Right lobe of liver (tissue), 6 donors: Measurements from ENCODE around the gene SHF. TPM values are rescaled to one million over a fixed set of nuclear protein-coding genes. Genes with fewer than 3 reads are reported as not detected.
"Not testable (repeated sequence)": the region's sequence is repeated elsewhere in the genome, so short reads cannot be mapped to it uniquely, and the experiment has no call there.

Source experiments
- ATAC-seq, 4 donors: fragments of 200-7000 bp; cut with Tn5 transposase; one replicate each; pipeline ENCODE4 v1.9.1; 2020; ENCODE audit warnings: mild to moderate bottlenecking in 4 of 4, moderate library complexity in 4 of 4
- DNase-seq, 3 donors: peaks; one replicate each; pipeline ENCODE4 v3.0.0-alpha.2; 2020
- H3K27ac ChIP-seq, 3 donors: fragments of 200-600 bp; one replicate each; pipeline ENCODE4 v1.8.0; 2022
- H3K27me3 ChIP-seq, 2 donors: fragments of 200-600 bp; one replicate each; pipeline ENCODE4 v1.8.0; 2022
- H3K36me3 ChIP-seq, 4 donors: fragments of 200-600 bp; sonication (generic) in 1 of 4; one replicate each; pipeline versions ENCODE4 v1.5.1 to v1.8.0; 2017 to 2022; ENCODE audit warnings: control low read depth in 1 of 4
- H3K4me1 ChIP-seq, 4 donors: fragments of 200-600 bp; sonication (generic) in 1 of 4; one replicate each; pipeline versions ENCODE4 v1.5.1 to v1.8.0; 2017 to 2022; ENCODE audit warnings: control low read depth in 1 of 4
- H3K4me3 ChIP-seq, 3 donors: fragments of 200-600 bp; one replicate each; pipeline ENCODE4 v1.8.0; 2022
- H3K9me3 ChIP-seq, 4 donors: fragments of 200-600 bp; sonication (generic) in 1 of 4; one replicate each; pipeline versions ENCODE4 v1.5.1 to v1.8.0; 2017 to 2022; ENCODE audit warnings: control low read depth in 1 of 4
- POLR2A ChIP-seq: fragments of 450-650 bp; IDR thresholded peaks from one replicate; pipeline ENCODE4 v1.6.1; 2017; ENCODE audit warnings: antibody characterized with exemption, mild to moderate bottlenecking
- WGBS: methylation state at CpG from one replicate; pipeline ENCODE4 v1.1.6; 2018; ENCODE audit warnings: low coverage, low lambda C conversion rate; ENCODE audit not compliant: insufficient coverage; ENCODE audit errors: missing lambda C conversion rate; 5-methylcytosine and 5-hydroxymethylcytosine counted together
- intact Hi-C, 2 donors: fragments of 100-400 bp; cut with DNase I; formaldehyde crosslinking; loops; one replicate each; pipeline versions ENCODE4 v1.11.2 to v1.14.1; 2022
- long read RNA-seq: library from polyadenylated mRNA; unstranded; transcript quantifications from one replicate; pipeline ENCODE4 v2.0.0, GENCODE V29; 2019
- total RNA-seq, 6 experiments: library from RNA; depleted of rRNA in 2 of 6; stranded (reverse); fragments of >200 nt in 2 of 6; fragmentation: NEBNext Ultra II Directional in 3 of 6; extraction: Animal tissue kit (Norgen Biotek cat#: 25700) in 3 of 6; gene quantifications; one replicate each; pipeline versions ENCODE4 v1.1.0 to v1.2.4, GENCODE V29; 2016 to 2023
- TF ChIP-seq, protein P1 (sequence below), 4 donors: fragments of 200-600 bp in 3 of 4; fragments of 450-650 bp in 1 of 4; IDR thresholded peaks; one replicate each; pipeline versions ENCODE4 v1.5.1 to v1.8.0; 2016 to 2022; ENCODE audit warnings: antibody characterized with exemption in 4 of 4, mild to moderate bottlenecking in 2 of 4
- donor health status: DM: no; HTN: yes; CAD: no.
- donor health status: DM: no; HTN: no; CAD: no.
- donor health status: DM: no; HTN: no; CAD: no.
- donor health status: DM: no; HTN: yes; CAD: no.
- donor health status: DM: no; HTN: yes; CAD: no.

Gene SHF, protein sequence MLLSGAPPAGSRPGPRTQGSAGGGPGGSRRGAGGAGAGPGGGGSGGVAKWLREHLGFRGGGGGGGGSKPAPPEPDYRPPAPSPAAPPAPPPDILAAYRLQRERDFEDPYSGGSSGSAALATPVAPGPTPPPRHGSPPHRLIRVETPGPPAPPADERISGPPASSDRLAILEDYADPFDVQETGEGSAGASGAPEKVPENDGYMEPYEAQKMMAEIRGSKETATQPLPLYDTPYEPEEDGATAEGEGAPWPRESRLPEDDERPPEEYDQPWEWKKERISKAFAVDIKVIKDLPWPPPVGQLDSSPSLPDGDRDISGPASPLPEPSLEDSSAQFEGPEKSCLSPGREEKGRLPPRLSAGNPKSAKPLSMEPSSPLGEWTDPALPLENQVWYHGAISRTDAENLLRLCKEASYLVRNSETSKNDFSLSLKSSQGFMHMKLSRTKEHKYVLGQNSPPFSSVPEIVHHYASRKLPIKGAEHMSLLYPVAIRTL
- total RNA-seq, result 10 to 100 TPM; 12.7 to 23.5 (median 15.1) TPM
- long read RNA-seq, partial matches to known transcripts, result 1 of 4 reads
- long read RNA-seq, other reads (novel, unspliced or antisense), result 3 of 4 reads

DNA sequence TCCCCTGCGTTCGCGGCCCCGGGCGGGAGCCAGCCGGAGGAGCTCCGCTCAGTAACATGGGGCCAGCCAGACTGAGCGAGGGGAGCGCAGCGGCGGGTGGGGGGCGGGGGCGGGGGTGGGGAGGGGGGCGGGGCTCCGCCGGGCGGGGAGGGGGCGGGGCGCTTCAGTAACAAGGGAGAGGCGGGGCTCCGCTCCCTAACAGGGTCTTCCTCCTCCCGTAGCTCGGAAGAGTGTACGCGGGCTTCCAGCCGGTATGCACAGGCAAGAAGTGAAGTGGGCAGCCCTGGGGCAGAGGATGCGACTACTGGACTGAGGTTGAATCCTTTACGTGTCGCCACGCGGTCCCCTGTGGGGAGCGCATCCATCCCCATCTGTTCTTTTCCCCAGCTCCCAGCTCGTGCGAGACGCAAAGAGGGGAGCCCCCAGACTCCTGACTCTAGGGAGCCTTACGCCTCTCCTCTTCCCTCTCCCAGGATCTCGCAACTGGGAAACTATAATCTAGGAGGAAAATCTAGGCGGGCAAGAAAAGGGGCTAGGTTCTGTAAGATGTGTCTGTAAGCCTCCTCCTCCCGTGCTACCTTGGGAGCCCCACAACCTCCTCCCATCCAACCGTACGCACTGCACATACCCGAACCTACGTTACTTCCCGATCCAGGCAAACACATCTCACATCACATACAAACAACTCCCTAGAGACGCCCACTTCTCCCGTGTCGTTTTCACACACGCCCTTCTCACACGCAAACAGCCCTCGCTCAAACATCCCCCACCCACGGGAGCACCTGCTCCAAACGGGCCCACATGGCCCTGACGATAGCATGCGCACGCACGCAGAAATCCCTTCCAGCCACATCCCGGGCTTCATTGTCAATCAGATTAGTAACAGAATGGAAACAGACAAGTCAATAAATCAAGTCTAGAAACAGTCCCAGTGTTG is at the start of gene SHF:
Gene SHF, minus strand, starts transcription at position 73 of the 937 bp plus-strand sequence. Its CDS starts 15 bp downstream, at position 58.
- H3K4me1 ChIP-seq, result peaks cover 0 to 33% (median 0%) of the 10 kb centered on the region in 4 donors
- intact Hi-C loops, result no loop called here

DNA sequence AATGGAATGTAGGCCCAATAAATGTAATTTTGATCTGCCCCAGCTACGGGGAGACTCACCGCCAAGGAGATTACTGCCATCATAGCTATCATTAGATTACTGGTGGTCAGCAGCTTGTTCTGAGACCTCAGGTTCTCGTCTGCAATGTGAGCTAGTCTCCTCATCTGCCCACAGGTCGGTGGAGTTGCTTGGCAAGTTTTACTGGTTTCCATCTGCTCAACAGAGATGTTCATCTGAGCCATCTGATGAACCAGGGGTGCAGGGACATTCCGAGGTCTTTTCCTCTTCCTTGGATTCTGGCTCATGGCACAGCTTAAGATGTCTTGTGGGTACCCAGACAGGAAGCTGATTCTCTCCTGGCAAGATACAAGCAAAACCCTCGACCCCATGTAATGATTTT is 49.0 kb upstream of the SHF start:
- H3K27ac ChIP-seq, intact Hi-C loops, H3K27me3 ChIP-seq, H3K9me3 ChIP-seq, H3K36me3 ChIP-seq, H3K4me3 ChIP-seq, ATAC-seq, H3K4me1 ChIP-seq, DNase-seq: not testable (repeated sequence)
- 42% methylated on average over 3 of the region's 6 CpGs for WGBS

More for the DNA sequence above, at the start of gene SHF:
- no peaks in the 10 kb centered on the region for H3K36me3 ChIP-seq
- H3K4me3 ChIP-seq, result peak within 1 kb of the TSS; percentile 51 to 69 (median 65)
- ATAC-seq (peak; percentile 72 to 78 (median 72)), DNase-seq (peak in 2 of 3 donors; percentile 65 to 69)
- TF ChIP-seq, protein P1, sequence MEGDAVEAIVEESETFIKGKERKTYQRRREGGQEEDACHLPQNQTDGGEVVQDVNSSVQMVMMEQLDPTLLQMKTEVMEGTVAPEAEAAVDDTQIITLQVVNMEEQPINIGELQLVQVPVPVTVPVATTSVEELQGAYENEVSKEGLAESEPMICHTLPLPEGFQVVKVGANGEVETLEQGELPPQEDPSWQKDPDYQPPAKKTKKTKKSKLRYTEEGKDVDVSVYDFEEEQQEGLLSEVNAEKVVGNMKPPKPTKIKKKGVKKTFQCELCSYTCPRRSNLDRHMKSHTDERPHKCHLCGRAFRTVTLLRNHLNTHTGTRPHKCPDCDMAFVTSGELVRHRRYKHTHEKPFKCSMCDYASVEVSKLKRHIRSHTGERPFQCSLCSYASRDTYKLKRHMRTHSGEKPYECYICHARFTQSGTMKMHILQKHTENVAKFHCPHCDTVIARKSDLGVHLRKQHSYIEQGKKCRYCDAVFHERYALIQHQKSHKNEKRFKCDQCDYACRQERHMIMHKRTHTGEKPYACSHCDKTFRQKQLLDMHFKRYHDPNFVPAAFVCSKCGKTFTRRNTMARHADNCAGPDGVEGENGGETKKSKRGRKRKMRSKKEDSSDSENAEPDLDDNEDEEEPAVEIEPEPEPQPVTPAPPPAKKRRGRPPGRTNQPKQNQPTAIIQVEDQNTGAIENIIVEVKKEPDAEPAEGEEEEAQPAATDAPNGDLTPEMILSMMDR (IDR thresholded peaks at IDR 0.05), result no peak
- TF ChIP-seq POLR2A, result no peak
- H3K27ac ChIP-seq, result peak within 1 kb of the TSS; percentile 56 to 83 (median 58)
- no peaks in the 10 kb centered on the region for H3K9me3 ChIP-seq
- 1% methylated on average over 26 of the region's 57 CpGs for WGBS
- no peaks in the 10 kb centered on the region for H3K27me3 ChIP-seq

DNA sequence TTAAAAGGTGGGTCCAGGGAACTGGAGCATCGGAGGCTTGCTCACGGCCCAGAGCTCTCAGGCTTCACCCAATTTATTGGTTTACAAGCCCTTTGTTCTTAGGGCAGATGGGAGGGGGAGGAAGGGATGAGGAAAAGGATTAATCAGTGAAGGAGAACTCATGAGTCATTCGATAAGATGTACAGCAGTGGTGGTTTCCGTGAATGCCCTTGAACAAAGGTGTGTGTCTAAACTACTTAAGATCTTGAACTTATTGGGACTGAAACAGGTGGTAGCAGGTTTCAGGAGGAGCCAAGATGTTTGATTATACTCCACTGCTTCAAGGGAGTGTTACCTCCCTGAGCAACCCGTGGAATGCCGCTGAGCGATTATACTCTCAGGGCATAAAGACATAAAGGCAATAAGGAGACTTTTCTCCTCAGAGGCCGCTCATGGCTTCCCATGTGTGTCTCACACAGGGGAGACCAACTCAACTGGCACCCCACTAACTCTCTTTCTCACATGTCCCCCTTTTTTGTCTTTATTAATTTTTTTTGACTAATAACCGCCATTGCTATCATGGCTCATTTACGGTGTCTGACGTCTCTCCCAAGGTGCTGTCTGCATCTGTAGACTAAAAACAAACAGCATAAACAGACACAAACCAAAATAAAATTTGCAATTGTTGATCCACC is 46.9 kb upstream of the SHF start:
- DNase-seq, result no peak
- H3K9me3 ChIP-seq, result no peaks in the 10 kb centered on the region
- no peak for ATAC-seq
- no peaks in the 10 kb centered on the region for H3K27me3 ChIP-seq
- H3K36me3 ChIP-seq, result no peaks in the 10 kb centered on the region
- H3K4me1 ChIP-seq, result peaks cover 0 to 12% (median 2%) of the 10 kb centered on the region in 4 donors
- H3K4me3 ChIP-seq, result no peak overlapping the region
- intact Hi-C loops, result no loop called here
- WGBS, result 59% methylated on average over 6 of the region's 11 CpGs
- no peak for TF ChIP-seq POLR2A
- TF ChIP-seq, protein P1 (IDR thresholded peaks at IDR 0.05), result no peak
- no peak overlapping the region for H3K27ac ChIP-seq

DNA sequence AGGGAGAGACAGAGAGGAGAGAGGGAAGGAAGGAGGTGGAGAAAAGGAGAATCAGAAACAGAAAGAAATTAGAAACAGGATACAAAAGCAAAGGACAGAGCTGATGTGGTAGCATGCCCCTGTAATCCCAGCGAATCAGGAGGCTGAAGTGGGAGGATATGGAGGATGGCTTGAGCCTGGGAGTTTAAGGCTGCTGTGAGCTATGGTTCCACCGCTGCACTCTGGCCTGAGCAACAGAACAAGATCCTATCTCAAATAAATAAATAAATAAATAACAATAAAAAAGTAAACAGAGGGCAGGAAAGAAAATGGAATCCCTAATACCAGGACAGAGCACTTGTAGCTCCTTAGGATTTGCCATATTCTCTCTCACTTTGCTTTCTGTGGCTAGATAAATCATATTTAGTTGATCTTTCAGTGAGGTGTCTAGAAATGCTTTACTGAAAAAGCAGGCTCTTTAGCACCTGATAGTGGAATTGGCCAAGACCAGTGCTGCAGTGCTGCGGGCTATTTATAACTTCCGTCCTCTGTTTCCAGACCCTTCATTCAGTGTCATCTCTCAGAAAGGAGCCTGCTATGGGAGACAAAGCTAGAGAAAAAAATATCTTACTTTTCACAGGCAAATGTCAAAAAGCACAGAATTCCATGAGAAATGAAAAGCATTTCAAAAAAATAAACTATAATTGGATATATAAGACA is 44.2 kb upstream of the SHF start:
- DNase-seq (no peak), ATAC-seq (no peak)
- Histone ChIP-seq H3K36me3 (no peaks in the 10 kb centered on the region), H3K9me3 (no peaks in the 10 kb centered on the region), H3K27ac (no peak overlapping the region), H3K4me1 (peaks cover 0 to 12% (median 2%) of the 10 kb centered on the region in 4 donors), H3K27me3 (no peaks in the 10 kb centered on the region), H3K4me3 (no peak overlapping the region)
- TF ChIP-seq, protein P1 (IDR thresholded peaks at IDR 0.05), result no peak
- TF ChIP-seq POLR2A, result no peak
- 71% methylated on average over 4 of the region's 4 CpGs for WGBS
- intact Hi-C loops, result no loop called here
